Brain microvascular endothelial cell (primary cell): ENCODE measurements around the gene CACNB1.
"Not testable (repeated sequence)": the region's sequence is repeated elsewhere in the genome, so short reads cannot be mapped to it uniquely, and the experiment has no call there.

Source experiments
- DNase-seq: peaks from one replicate; pipeline ENCODE4 v3.0.0-alpha.2; 2020
- H3K27ac ChIP-seq: fragments of 250-450 bp; sonication (Bioruptor Pico); 2 replicates; pipeline ENCODE4 v1.5.1; 2020; ENCODE audit warnings: mild to moderate bottlenecking, moderate library complexity
- H3K27me3 ChIP-seq: fragments of 250-450 bp; sonication (Bioruptor Pico); replicated peaks from 2 replicates; pipeline ENCODE4 v1.5.1; 2020; ENCODE audit warnings: mild to moderate bottlenecking
- H3K36me3 ChIP-seq: fragments of 250-450 bp; sonication (Bioruptor Pico); replicated peaks from 2 replicates; pipeline ENCODE4 v1.5.1; 2020; ENCODE audit warnings: mild to moderate bottlenecking
- H3K4me3 ChIP-seq: 2 replicates; pipeline ENCODE4 v1.5.1; 2011; ENCODE audit warnings: low read depth, mild to moderate bottlenecking, control low read depth, low read length, moderate library complexity
- in situ Hi-C: cut with HindIII; loops from 2 replicates; pipeline ENCODE4 v1.10.0; 2017; ENCODE audit warnings: low sequenced_read_pairs, low pct_ligation_motif_present
- TF ChIP-seq, protein P1 (sequence below): IDR thresholded peaks from 2 replicates; pipeline ENCODE4 v1.5.1; 2011; ENCODE audit warnings: low read depth, mild to moderate bottlenecking, moderate library complexity, low read length, control low read depth, inconsistent platforms; ENCODE audit errors: missing control alignments

The CACNB1 gene

GRCh38 chr17:39169101-39169500 is 28.4 kb downstream of the CACNB1 start:
- Histone ChIP-seq H3K4me3 (no peak overlapping the region), H3K27me3 (peaks cover 17% of the 10 kb centered on the region), H3K36me3 (no peaks in the 10 kb centered on the region), H3K27ac (no peak overlapping the region)
- in situ Hi-C loops, result no loop called here
- TF ChIP-seq, protein P1, sequence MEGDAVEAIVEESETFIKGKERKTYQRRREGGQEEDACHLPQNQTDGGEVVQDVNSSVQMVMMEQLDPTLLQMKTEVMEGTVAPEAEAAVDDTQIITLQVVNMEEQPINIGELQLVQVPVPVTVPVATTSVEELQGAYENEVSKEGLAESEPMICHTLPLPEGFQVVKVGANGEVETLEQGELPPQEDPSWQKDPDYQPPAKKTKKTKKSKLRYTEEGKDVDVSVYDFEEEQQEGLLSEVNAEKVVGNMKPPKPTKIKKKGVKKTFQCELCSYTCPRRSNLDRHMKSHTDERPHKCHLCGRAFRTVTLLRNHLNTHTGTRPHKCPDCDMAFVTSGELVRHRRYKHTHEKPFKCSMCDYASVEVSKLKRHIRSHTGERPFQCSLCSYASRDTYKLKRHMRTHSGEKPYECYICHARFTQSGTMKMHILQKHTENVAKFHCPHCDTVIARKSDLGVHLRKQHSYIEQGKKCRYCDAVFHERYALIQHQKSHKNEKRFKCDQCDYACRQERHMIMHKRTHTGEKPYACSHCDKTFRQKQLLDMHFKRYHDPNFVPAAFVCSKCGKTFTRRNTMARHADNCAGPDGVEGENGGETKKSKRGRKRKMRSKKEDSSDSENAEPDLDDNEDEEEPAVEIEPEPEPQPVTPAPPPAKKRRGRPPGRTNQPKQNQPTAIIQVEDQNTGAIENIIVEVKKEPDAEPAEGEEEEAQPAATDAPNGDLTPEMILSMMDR, result no peak
- DNase-seq, result no peak

GRCh38 chr17:39168503-39168902 is 29.0 kb downstream of the CACNB1 start:
- H3K4me3 ChIP-seq, H3K36me3 ChIP-seq, DNase-seq, in situ Hi-C loops, H3K27ac ChIP-seq: not testable (repeated sequence)
- peaks cover 17% of the 10 kb centered on the region for H3K27me3 ChIP-seq

DNA sequence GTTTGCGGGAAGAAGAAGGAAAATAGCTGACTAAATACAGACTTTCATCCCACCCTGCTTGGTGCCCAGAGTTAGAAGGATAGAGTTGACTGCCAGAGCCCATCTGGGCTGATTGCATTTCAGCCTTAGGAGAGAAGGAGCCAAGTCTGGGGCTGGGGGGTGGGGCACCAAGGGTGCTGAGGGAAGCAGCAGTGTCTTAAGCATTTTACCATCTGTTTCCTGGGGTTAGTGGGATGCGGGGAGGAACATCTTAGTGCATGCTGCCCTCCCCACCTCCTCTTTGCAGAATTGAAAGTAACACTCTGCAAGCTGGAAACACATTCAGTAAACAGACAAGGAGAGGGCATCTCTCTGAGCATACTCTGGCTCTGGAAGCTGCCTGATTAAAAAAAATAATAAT is 30.0 kb downstream of the CACNB1 start:
- Histone ChIP-seq H3K27ac (no peak overlapping the region), H3K4me3 (no peak overlapping the region), H3K27me3 (peaks cover 17% of the 10 kb centered on the region), H3K36me3 (no peaks in the 10 kb centered on the region)
- TF ChIP-seq, protein P1, result no peak
- DNase-seq, result no peak
- in situ Hi-C loops, result no loop called here

DNA sequence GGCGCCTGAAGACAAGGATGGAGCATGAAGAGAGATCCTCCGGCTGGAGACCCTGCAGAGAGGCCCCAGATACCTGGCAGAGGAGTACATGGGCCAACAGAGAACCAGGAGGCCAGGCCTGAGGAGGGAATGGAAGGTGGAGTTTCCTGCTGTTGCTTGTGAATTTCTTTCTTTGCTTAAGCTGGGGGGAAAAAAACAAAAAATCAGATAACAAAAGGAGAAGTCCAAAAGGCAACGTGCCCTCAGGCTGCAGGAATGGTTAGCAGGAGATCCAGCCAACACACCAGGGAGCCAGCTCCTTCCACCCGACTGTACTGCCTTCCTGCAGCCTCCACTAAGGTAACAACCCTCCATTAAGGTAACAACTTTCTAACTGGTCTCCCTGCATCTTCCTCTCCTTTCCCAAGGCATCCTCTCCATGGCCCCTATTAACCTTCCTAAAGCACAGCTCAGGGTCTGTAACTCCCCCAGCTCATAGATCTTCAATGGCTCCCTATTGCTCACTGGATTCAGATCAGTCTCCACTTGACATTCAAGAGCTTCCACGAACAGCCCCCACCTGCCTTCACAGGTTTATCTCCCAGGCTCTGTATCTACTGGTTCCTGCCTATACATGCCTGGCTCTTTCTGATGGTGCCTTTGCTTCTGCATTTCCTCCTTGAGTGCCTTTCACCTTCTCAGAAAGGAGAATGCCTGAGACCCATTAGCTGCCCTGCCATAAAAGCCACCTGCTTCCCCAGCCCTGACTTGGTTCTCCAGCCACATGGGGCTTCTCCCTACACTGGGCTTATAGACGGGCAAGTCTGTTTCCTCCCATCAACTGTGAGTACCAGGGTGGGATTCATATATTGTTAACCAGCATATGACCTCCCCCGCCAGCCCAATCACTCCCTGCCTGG is 30.8 kb downstream of the CACNB1 start:
- TF ChIP-seq, protein P1, result no peak
- no peak overlapping the region for H3K4me3 ChIP-seq
- in situ Hi-C loops, result no loop called here

DNA sequence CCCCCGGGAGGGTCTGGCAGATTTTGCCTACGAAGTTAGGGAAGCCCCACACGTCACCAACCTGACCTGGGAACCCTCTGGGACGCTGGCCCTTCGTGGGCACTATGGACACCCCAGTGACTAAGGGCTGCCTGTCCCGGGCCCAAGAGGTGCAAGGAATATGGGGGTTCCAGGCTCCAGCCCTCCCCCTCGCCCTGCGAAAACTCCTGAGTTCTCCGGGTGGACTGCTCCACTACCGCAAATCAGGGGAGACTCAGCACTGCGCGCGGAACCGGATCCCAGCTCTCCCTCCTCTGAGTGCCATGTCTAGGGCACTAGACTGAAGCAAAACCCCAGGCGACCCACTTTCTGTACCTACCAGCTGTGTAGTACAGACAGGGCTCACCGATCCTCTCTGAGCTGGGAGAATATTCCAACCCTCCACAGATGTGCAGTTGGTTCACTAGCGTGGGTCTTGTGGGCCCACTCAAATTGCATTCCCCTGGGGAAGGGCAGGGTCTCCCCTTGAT is 31.6 kb downstream of the CACNB1 start, which contains the start of gene ARL5C:
Gene ARL5C (minus strand): TSS at position 321 of the 509 bp plus-strand sequence. CDS start 401 bp downstream, outside the sequence.
- H3K36me3 ChIP-seq, result no peaks in the 10 kb centered on the region
- H3K27ac ChIP-seq, result no peak within 1 kb of the TSS
- H3K27me3 ChIP-seq, result peaks cover 17% of the 10 kb centered on the region
- no peak for DNase-seq
- TF ChIP-seq, protein P1, result no peak
- in situ Hi-C loops, result no loop called here
- H3K4me3 ChIP-seq, result peak within 1 kb of the TSS; percentile 62

More for the DNA sequence above, 30.8 kb downstream of the CACNB1 start:
- Histone ChIP-seq H3K36me3 (no peaks in the 10 kb centered on the region), H3K27ac (no peak overlapping the region), H3K27me3 (peaks cover 17% of the 10 kb centered on the region)
- no peak for DNase-seq

GRCh38 chr17:39165178-39165840 is 32.2 kb downstream of the CACNB1 start:
- in situ Hi-C loops, result no loop called here
- TF ChIP-seq, protein P1, result no peak
- peak overlapping the region; percentile 62 for H3K4me3 ChIP-seq
- no peaks in the 10 kb centered on the region for H3K36me3 ChIP-seq
- H3K27me3 ChIP-seq, result peaks cover 17% of the 10 kb centered on the region
- DNase-seq, result no peak
- no peak overlapping the region for H3K27ac ChIP-seq
